Fibroblast of the aortic adventitia (primary cell): ENCODE measurements around the gene CDH13. TPM values are rescaled to one million over a fixed set of nuclear protein-coding genes. Genes with fewer than 3 reads are reported as not detected.

Experiments used
- DNase-seq: peaks from one replicate; pipeline ENCODE4 v3.0.0-alpha.2; 2010; ENCODE audit warnings: low read depth
- H3K4me3 ChIP-seq: 2 replicates; pipeline ENCODE4 v1.5.1; 2011; ENCODE audit warnings: low read depth, mild to moderate bottlenecking, control low read depth, low read length, moderate library complexity
- CTCF ChIP-seq: IDR thresholded peaks from 2 replicates; pipeline ENCODE4 v1.5.1; 2011; ENCODE audit warnings: mild to moderate bottlenecking, low read length, control low read depth, inconsistent platforms; ENCODE audit not compliant: insufficient read depth
- total RNA-seq: library from RNA; depleted of rRNA; stranded (reverse); fragments of >200 nt; gene quantifications from 2 replicates; pipeline ENCODE4 v1.2.3, GENCODE V29; 2012; ENCODE audit warnings: low replicate concordance

CDH13 gene
- total RNA-seq, 1 donor = 55.7 TPM

GRCh38 chr16:82605076-82605475 lies 21.7 kb upstream of the CDH13 start:
- no peak for DNase-seq
- TF ChIP-seq CTCF = no peak
- H3K4me3 ChIP-seq = no peak overlapping the region

DNA sequence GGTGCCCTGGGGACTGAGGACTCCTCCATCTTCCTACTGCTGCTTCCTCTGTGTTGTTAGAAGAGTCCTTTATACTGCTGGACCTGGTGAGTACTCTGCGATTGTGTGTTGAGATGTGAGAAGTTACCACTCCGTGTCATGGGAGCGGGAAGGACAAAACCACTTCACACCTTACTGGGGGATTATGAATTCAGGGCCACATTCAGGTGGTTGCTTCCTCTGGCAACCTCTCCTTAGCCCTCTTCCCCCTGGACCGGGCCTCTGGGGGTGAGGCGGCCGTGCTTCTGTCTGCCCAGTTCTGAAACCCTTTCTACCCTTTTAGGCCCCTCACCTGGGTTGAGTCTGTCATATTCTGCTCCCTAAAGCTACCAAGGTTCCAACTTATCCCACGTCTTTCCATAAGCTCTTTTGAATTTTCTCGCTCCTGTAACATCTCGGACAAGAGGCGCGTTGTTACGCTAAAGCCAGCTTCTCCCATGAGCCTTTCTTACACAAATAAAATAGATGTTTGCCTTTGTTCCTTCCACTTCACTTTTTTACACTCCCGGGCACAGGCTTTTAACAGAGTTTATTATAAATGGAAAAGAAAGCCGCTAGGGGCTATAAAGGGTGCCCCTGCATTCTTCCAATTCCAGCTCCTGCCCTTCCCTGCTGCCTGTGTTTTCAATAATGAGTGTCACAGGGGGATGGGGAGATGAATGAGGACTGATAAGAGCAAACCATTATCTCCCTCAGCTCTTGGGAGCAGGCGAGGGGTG lies 20.7 kb upstream of the CDH13 start:
- DNase-seq = no peak
- no peak for TF ChIP-seq CTCF
- no peak overlapping the region for H3K4me3 ChIP-seq

DNA sequence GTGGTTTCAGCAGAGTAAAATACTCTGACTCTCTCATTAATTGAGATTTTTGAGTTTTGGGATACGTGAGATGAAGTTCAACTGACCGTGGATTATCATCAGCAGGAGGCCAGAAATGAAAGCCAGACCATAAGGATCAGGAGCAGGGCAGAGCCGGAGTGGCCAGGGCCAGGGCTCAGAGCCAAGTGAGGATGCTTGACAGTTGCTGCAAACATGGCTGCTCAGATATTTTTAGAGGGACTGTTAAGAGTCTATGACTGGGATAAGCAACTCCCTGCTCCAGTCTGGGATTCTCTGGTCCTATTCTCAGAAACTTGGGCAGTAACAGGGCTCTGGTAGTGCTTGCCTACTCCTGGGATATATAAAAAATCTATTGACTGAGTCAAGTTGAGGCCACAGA lies 17.6 kb upstream of the CDH13 start:
- no peak for TF ChIP-seq CTCF
- no peak overlapping the region for H3K4me3 ChIP-seq
- no peak for DNase-seq

- no peak for TF ChIP-seq CTCF
- no peak for DNase-seq
- no peak overlapping the region for H3K4me3 ChIP-seq
These were observed 14.5 kb upstream of the CDH13 start for GRCh38 chr16:82612263-82612662.

- no peak for DNase-seq
- H3K4me3 ChIP-seq = no peak overlapping the region
- TF ChIP-seq CTCF = no peak
These were observed 10.4 kb upstream of the CDH13 start for GRCh38 chr16:82616356-82616755.

- no peak overlapping the region for H3K4me3 ChIP-seq
- peak; percentile 17 for TF ChIP-seq CTCF
- no peak for DNase-seq
These were observed 5.0 kb upstream of the CDH13 start for GRCh38 chr16:82621781-82622180.

DNA sequence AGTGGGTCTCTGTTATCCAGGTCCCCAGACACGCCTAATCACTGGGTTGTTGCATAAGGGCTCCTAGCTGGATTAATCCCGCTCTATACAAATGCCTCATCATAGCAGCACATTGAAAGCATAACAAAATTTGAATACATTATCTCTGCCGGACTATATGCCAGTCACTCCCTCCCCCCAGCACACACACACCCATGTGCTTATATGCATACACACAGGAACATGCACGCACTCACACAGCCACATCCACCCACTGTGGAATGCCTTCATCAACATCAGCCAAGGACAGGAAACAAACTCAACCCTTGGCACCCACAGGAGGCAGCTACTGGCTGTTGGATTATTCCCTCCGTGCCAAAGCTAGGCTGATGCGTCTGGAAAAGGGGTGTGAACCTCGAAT lies 3.5 kb upstream of the CDH13 start:
- peak; percentile 33 for DNase-seq
- TF ChIP-seq CTCF = no peak
- H3K4me3 ChIP-seq = no peak overlapping the region
